ENCODE data around the gene SEC31A. TPM values are rescaled to one million over a fixed set of nuclear protein-coding genes. Genes with fewer than 3 reads are reported as not detected.

SEC31A gene
- total and polyA plus RNA-seq, 7 donors = 77.7 to 120 (median 103) TPM

Other genes with a start within 250 kb of the SEC31A start
- 1 to 10 TPM in 1 of 4 donors, under 1 TPM in 3; 0.61 to 1.6 (median 0.68) TPM for gene SCD5, start 92.4 kb downstream of the SEC31A start, total RNA-seq
- gene SCD5, start 92.4 kb downstream of the SEC31A start, polyA plus RNA-seq = 1 to 10 TPM in 2 of 3 donors, under 1 TPM in 1; 0.73 to 1.5 (median 1.3) TPM
- gene THAP9, start 9.6 kb upstream of the SEC31A start, total RNA-seq = 10 to 100 TPM in 1 of 4 donors, 1 to 10 TPM in 3; 7.3 to 10.2 (median 7.8) TPM
- gene THAP9, start 9.6 kb upstream of the SEC31A start, polyA plus RNA-seq = 1 to 10 TPM; 3.4 to 8.4 (median 5.6) TPM
- gene LIN54, start 119.7 kb upstream of the SEC31A start, total RNA-seq = 10 to 100 TPM in 2 of 4 donors, 1 to 10 TPM in 2; 6.3 to 13.6 (median 9.6) TPM
- 10 to 100 TPM in 1 of 3 donors, 1 to 10 TPM in 2; 4.9 to 14.7 (median 5.0) TPM for gene LIN54, start 119.7 kb upstream of the SEC31A start, polyA plus RNA-seq
- 10 to 100 TPM; 51.2 to 71.7 (median 65.8) TPM for gene COPS4, start 144.0 kb upstream of the SEC31A start, total RNA-seq
- gene COPS4, start 144.0 kb upstream of the SEC31A start, polyA plus RNA-seq = 10 to 100 TPM; 32.5 to 89.8 (median 42.6) TPM
- 1 to 10 TPM in 2 of 4 donors, under 1 TPM in 2; 0.88 to 1.6 (median 0.98) TPM for gene PLAC8, start 223.6 kb upstream of the SEC31A start, total RNA-seq
- under 1 TPM; 0.13 to 0.86 (median 0.33) TPM for gene PLAC8, start 223.6 kb upstream of the SEC31A start, polyA plus RNA-seq